Loucy (cell line): ENCODE measurements around the gene GLRA3.

Experiments used
- CTCF ChIP-seq: fragments of 200-600 bp; sonication (generic); conservative IDR thresholded peaks from 2 replicates; pipeline ENCODE4 v1.5.1; 2014; ENCODE audit warnings: mild to moderate bottlenecking, antibody characterized with exemption, low read length
- EZH2phosphoT487 ChIP-seq: fragments of 200-600 bp; IDR thresholded peaks from 2 replicates; pipeline ENCODE4 v1.6.1; 2018; ENCODE audit warnings: antibody characterized with exemption, mild to moderate bottlenecking, moderate library complexity, borderline replicate concordance

GRCh38 chr4:174752026-174752425 is 77.0 kb downstream of the GLRA3 start:
- TF ChIP-seq CTCF (no peak), EZH2phosphoT487 (no peak)
